Osteoblast (primary cell): ENCODE data around the gene BTN2A1. TPM values are rescaled to one million over a fixed set of nuclear protein-coding genes. Genes with fewer than 3 reads are reported as not detected.
A peak's percentile ranks its signal among the peaks of the same experiment; 100 is the strongest.

ENCODE experiments used
- DNase-seq: peaks from one replicate; pipeline ENCODE4 v3.0.0; 2011; ENCODE audit warnings: low spot score, mixed read lengths; ENCODE audit not compliant: insufficient read length; ENCODE audit errors: missing footprints
- H2AFZ ChIP-seq: 2 replicates; pipeline ENCODE4 v1.6.0; 2011; ENCODE audit warnings: mild to moderate bottlenecking, low read length
- H3K27ac ChIP-seq: 2 replicates; pipeline ENCODE4 v1.5.1; 2011; ENCODE audit warnings: mild to moderate bottlenecking, low read depth, low read length, moderate library complexity
- H3K27me3 ChIP-seq: 2 replicates; pipeline ENCODE4 v1.6.0; 2012; ENCODE audit warnings: mild to moderate bottlenecking, control low read depth, inconsistent platforms, low read length, moderate library complexity; ENCODE audit not compliant: insufficient read depth
- H3K36me3 ChIP-seq: 2 replicates; pipeline ENCODE4 v1.5.1; 2011; ENCODE audit warnings: mild to moderate bottlenecking, low read length, control low read depth, moderate library complexity; ENCODE audit not compliant: insufficient read depth
- H3K4me1 ChIP-seq: 2 replicates; pipeline ENCODE4 v1.5.1; 2011; ENCODE audit warnings: mild to moderate bottlenecking, low read length, control low read depth, moderate library complexity; ENCODE audit not compliant: insufficient read depth
- H3K4me2 ChIP-seq: 2 replicates; pipeline ENCODE4 v1.6.0; 2011; ENCODE audit warnings: mild to moderate bottlenecking, low read length; ENCODE audit not compliant: insufficient read depth
- H3K4me3 ChIP-seq: fragments of 200-600 bp; sonication (generic); 3 replicates; pipeline ENCODE4 v1.5.1; 2012; ENCODE audit warnings: mild to moderate bottlenecking, low read length, inconsistent platforms; ENCODE audit not compliant: insufficient read depth
- H3K79me2 ChIP-seq: 2 replicates; pipeline ENCODE4 v1.6.0; 2012; ENCODE audit warnings: mild to moderate bottlenecking, low read length, control low read depth, inconsistent platforms; ENCODE audit not compliant: insufficient read depth
- H3K9me3 ChIP-seq: 2 replicates; pipeline ENCODE4 v1.5.1; 2011; ENCODE audit warnings: low read depth, low read length, control low read depth
- H4K20me1 ChIP-seq: 2 replicates; pipeline ENCODE4 v1.6.0; 2012; ENCODE audit warnings: mild to moderate bottlenecking, low read length, control low read depth; ENCODE audit not compliant: insufficient read depth
- total RNA-seq: library from RNA; depleted of rRNA; stranded (reverse); fragments of >200 nt; gene quantifications from 2 replicates; pipeline ENCODE4 v1.2.3, GENCODE V29; 2012
- TF ChIP-seq, protein P1 (sequence below): IDR thresholded peaks from 2 replicates; pipeline ENCODE4 v1.5.1; 2011; ENCODE audit warnings: mild to moderate bottlenecking, low read depth, low read length, moderate library complexity; ENCODE audit errors: extremely low read depth

The BTN2A1 gene
- total RNA-seq, 1 donor, result 10.5 TPM

DNA sequence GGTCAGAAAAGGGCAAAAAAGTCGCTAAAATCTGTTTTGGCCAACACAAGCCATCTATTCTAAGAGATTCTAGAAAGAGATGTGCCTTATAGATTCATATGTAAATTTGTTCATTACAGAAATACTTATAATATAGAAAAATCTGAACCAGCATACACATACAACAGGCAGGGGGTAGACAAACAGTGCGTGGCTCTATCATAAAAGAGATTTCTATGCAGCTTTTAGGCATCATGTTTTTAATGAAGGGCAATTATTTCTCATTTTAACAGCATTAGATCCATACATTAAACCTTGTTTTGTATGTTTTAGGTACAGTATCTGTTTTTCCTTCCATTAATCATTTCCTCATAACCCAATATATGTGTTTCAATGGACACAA, 16.8 kb upstream of the BTN2A1 start:
- H2AFZ ChIP-seq, result peak overlapping the region; percentile 82
- peaks cover 2% of the 10 kb centered on the region for H3K79me2 ChIP-seq
- peak overlapping the region; percentile 91 for H3K27ac ChIP-seq
- TF ChIP-seq, protein P1, sequence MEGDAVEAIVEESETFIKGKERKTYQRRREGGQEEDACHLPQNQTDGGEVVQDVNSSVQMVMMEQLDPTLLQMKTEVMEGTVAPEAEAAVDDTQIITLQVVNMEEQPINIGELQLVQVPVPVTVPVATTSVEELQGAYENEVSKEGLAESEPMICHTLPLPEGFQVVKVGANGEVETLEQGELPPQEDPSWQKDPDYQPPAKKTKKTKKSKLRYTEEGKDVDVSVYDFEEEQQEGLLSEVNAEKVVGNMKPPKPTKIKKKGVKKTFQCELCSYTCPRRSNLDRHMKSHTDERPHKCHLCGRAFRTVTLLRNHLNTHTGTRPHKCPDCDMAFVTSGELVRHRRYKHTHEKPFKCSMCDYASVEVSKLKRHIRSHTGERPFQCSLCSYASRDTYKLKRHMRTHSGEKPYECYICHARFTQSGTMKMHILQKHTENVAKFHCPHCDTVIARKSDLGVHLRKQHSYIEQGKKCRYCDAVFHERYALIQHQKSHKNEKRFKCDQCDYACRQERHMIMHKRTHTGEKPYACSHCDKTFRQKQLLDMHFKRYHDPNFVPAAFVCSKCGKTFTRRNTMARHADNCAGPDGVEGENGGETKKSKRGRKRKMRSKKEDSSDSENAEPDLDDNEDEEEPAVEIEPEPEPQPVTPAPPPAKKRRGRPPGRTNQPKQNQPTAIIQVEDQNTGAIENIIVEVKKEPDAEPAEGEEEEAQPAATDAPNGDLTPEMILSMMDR, result no peak
- H4K20me1 ChIP-seq, result no peaks in the 10 kb centered on the region
- peak overlapping the region; percentile 74 for H3K4me3 ChIP-seq
- no peaks in the 10 kb centered on the region for H3K27me3 ChIP-seq
- no peak for DNase-seq
- H3K4me1 ChIP-seq, result peaks cover 15% of the 10 kb centered on the region
- peak overlapping the region; percentile 88 for H3K4me2 ChIP-seq
- H3K9me3 ChIP-seq, result no peaks in the 10 kb centered on the region
- peaks cover 6% of the 10 kb centered on the region for H3K36me3 ChIP-seq

GRCh38 chr6:26441977-26442376, 15.8 kb upstream of the BTN2A1 start:
- peaks cover 15% of the 10 kb centered on the region for H3K4me1 ChIP-seq
- TF ChIP-seq, protein P1, result no peak
- H3K4me2 ChIP-seq, result peak overlapping the region; percentile 88
- no peaks in the 10 kb centered on the region for H3K9me3 ChIP-seq
- no peaks in the 10 kb centered on the region for H4K20me1 ChIP-seq
- no peaks in the 10 kb centered on the region for H3K27me3 ChIP-seq
- H3K79me2 ChIP-seq, result peaks cover 2% of the 10 kb centered on the region
- no peak overlapping the region for H3K4me3 ChIP-seq
- peak overlapping the region; percentile 12 for H2AFZ ChIP-seq
- no peak for DNase-seq
- H3K27ac ChIP-seq, result no peak overlapping the region
- H3K36me3 ChIP-seq, result peaks cover 6% of the 10 kb centered on the region

DNA sequence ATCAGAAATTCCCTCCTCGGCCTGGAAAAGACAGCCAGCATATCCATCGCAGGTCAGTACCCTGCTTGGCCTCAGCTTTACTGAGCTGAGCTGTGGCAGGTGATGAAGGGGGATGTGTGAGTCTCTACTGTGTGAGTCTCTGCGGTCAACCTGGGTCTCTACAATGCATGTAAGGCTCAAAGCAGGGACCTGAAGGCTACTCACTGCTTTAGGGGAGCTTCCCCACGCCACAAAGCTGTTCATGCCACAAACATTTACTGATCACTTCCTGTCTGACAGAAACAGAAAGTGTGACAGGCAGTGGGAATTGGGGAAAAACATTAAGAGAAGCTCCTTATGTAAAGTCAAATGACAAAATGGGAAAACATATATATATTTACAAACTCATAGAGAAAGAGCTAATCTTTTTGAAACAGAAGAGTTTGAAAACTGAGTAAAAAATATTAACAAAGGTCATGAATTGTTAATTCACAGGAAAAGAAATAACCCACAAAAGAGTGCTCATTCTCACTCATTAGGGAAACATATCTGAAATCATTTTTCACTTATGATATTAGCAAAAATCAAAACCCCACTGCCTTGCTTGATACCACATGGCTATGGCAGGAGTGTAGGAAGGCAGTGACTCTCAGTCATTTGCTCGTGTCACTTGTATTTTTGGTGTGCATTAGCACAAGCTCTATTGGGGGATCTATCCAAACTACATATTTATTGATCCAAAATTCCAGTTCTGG, 11.7 kb upstream of the BTN2A1 start:
- no peak overlapping the region for H3K4me2 ChIP-seq
- no peak overlapping the region for H3K27ac ChIP-seq
- TF ChIP-seq, protein P1, result no peak
- peaks cover 6% of the 10 kb centered on the region for H3K4me1 ChIP-seq
- no peaks in the 10 kb centered on the region for H4K20me1 ChIP-seq
- no peak overlapping the region for H2AFZ ChIP-seq
- DNase-seq, result no peak
- no peak overlapping the region for H3K4me3 ChIP-seq
- H3K9me3 ChIP-seq, result no peaks in the 10 kb centered on the region
- peaks cover 2% of the 10 kb centered on the region for H3K79me2 ChIP-seq
- no peaks in the 10 kb centered on the region for H3K27me3 ChIP-seq
- H3K36me3 ChIP-seq, result peaks cover 22% of the 10 kb centered on the region

GRCh38 chr6:26447257-26447656, 10.5 kb upstream of the BTN2A1 start:
- H3K4me1 ChIP-seq, result no peaks in the 10 kb centered on the region
- TF ChIP-seq, protein P1, result no peak

More at GRCh38 chr6:26447257-26447656, 10.5 kb upstream of the BTN2A1 start:
- DNase-seq, result no peak
- H3K4me2 ChIP-seq, result no peak overlapping the region
- H4K20me1 ChIP-seq, result no peaks in the 10 kb centered on the region
- no peaks in the 10 kb centered on the region for H3K27me3 ChIP-seq
- H2AFZ ChIP-seq, result no peak overlapping the region
- peaks cover 23% of the 10 kb centered on the region for H3K36me3 ChIP-seq
- no peaks in the 10 kb centered on the region for H3K9me3 ChIP-seq
- no peaks in the 10 kb centered on the region for H3K79me2 ChIP-seq
- H3K27ac ChIP-seq, result no peak overlapping the region
- H3K4me3 ChIP-seq, result no peak overlapping the region
